PC-9 (cell line): ENCODE data around the gene B4GALNT3. TPM values are rescaled to one million over a fixed set of nuclear protein-coding genes. Genes with fewer than 3 reads are reported as not detected.

Experiments
- BruUV-seq: library from RNA; stranded (reverse); fragments of 400-500 nt; replicated peaks from 2 replicates; lab custom pipeline; 2021; lab: Mats Ljungman, UMichigan
- CTCF ChIA-PET: fragments of 300-600 bp; sonication (Branson Sonifier 250); formaldehyde crosslinking; loops from one replicate; lab custom pipeline; 2022; ENCODE audit warnings: antibody characterized with exemption; lab: Charles Lee
- POLR2A ChIA-PET: fragments of 300-600 bp; sonication (Branson Sonifier 250); formaldehyde crosslinking; loops from one replicate; lab custom pipeline; 2022; ENCODE audit warnings: antibody characterized with exemption; ENCODE audit not compliant: unreplicated experiment; lab: Charles Lee
- DNase-seq, 2 experiments: peaks; one replicate each; pipeline versions ENCODE4 v3.0.0 to v3.0.0-alpha.2; 2015 to 2022; ENCODE audit warnings: mixed read lengths in 1 of 2
- H2AFZ ChIP-seq: fragments of 200-600 bp; sonication (generic); 2 replicates; pipeline ENCODE4 v1.8.1; 2017; ENCODE audit warnings: antibody characterized with exemption
- H3F3A ChIP-seq: fragments of 200-600 bp; sonication (generic); 2 replicates; pipeline ENCODE4 v1.8.1; 2017; ENCODE audit warnings: antibody characterized with exemption, mild to moderate bottlenecking, low read depth; ENCODE audit not compliant: insufficient read depth
- H3K27ac ChIP-seq: fragments of 200-600 bp; sonication (generic); 2 replicates; pipeline ENCODE4 v1.6.1; 2016; ENCODE audit warnings: mixed run types
- H3K27me3 ChIP-seq: fragments of 200-600 bp; sonication (generic); 2 replicates; pipeline ENCODE4 v1.6.1; 2016; ENCODE audit warnings: low read depth, mixed run types; ENCODE audit not compliant: insufficient read depth
- H3K36me3 ChIP-seq: fragments of 200-600 bp; sonication (generic); 2 replicates; pipeline ENCODE4 v1.6.1; 2016; ENCODE audit warnings: low read depth, mixed run types
- H3K4me1 ChIP-seq: fragments of 200-600 bp; sonication (generic); replicated peaks from 2 replicates; pipeline ENCODE4 v1.6.1; 2016; ENCODE audit warnings: mixed run types; ENCODE audit not compliant: insufficient read depth
- H3K4me2 ChIP-seq: fragments of 200-600 bp; sonication (generic); 2 replicates; pipeline ENCODE4 v1.6.1; 2017; ENCODE audit warnings: mixed run types
- H3K4me3 ChIP-seq: fragments of 200-600 bp; sonication (generic); 2 replicates; pipeline ENCODE4 v1.6.1; 2016; ENCODE audit warnings: mixed run types
- H3K79me2 ChIP-seq: fragments of 200-600 bp; sonication (generic); 2 replicates; pipeline ENCODE4 v1.6.1; 2017; ENCODE audit warnings: low read depth, mixed run types
- H3K9me2 ChIP-seq: fragments of 200-600 bp; sonication (generic); 2 replicates; pipeline ENCODE4 v1.8.1; 2017; ENCODE audit warnings: mild to moderate bottlenecking; ENCODE audit not compliant: insufficient read depth
- H3K9me3 ChIP-seq: fragments of 200-600 bp; sonication (generic); 2 replicates; pipeline ENCODE4 v1.8.1; 2016; ENCODE audit warnings: low read depth; ENCODE audit not compliant: insufficient read depth
- H4K20me1 ChIP-seq: fragments of 200-600 bp; sonication (generic); 2 replicates; pipeline ENCODE4 v1.8.1; 2017; ENCODE audit not compliant: insufficient read depth
- EZH2 ChIP-seq: fragments of 200-600 bp; sonication (generic); IDR thresholded peaks from 2 replicates; pipeline ENCODE4 v1.8.0; 2017; ENCODE audit warnings: antibody characterized with exemption, low read depth
- intact Hi-C: fragments of 100-400 bp; cut with micrococcal nuclease; formaldehyde crosslinking; loops from one replicate; pipeline ENCODE4 v1.10.0; 2022; ENCODE audit not compliant: unreplicated experiment
- total RNA-seq: library from RNA; stranded (reverse); gene quantifications from 2 replicates; pipeline ENCODE4 v1.2.3, GENCODE V29; 2021
- TF ChIP-seq, protein P1 (sequence below): fragments of 200-600 bp; sonication (generic); conservative IDR thresholded peaks from 2 replicates; pipeline ENCODE4 v1.6.1; 2017; ENCODE audit warnings: mixed run types, antibody characterized with exemption, mild to moderate bottlenecking, moderate library complexity

B4GALNT3 gene
- total RNA-seq, 1 experiment from 2014 or later: 8.0 TPM

DNA sequence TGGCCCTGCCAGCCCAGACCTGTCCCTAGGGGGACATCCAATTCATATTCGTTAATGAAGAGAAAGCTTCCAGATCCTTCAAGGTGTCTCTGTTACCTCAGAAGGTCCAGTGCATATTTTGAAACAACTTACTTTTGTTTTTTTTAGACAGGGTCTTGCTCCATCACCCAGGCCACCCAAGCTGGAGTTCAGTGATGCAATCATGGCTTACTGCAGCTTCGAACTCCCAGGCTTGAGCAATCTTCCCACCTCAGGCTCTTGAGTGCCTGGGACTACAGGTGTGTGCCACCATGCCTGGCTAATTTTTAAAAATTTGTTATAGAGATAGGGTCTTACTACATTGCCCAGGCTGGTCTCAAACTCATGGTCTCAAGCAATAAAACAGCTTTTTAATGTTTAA is 48.4 kb downstream of the B4GALNT3 start:
- no TSS peak for BruUV-seq
- peak in 1 of 2 experiments; percentile 49 for DNase-seq
- no peak overlapping the region for H2AFZ ChIP-seq
- H3K9me3 ChIP-seq: no peaks in the 10 kb centered on the region
- H4K20me1 ChIP-seq: no peaks in the 10 kb centered on the region
- H3K4me3 ChIP-seq: no peak overlapping the region
- peak overlapping the region; percentile 46 for H3K27ac ChIP-seq
- intact Hi-C loops: no loop called here
- no peaks in the 10 kb centered on the region for H3K27me3 ChIP-seq
- H3K79me2 ChIP-seq: no peaks in the 10 kb centered on the region
- H3K36me3 ChIP-seq: no peaks in the 10 kb centered on the region
- H3F3A ChIP-seq: peaks cover 41% of the 10 kb centered on the region
- ChIA-PET CTCF (interaction anchor here (0.6 kb wide), 1 partner anchor 559 kb away, joined by 3 read pairs; no protein-coding TSS in a partner anchor), POLR2A (no interaction called here)
- TF ChIP-seq, protein P1, sequence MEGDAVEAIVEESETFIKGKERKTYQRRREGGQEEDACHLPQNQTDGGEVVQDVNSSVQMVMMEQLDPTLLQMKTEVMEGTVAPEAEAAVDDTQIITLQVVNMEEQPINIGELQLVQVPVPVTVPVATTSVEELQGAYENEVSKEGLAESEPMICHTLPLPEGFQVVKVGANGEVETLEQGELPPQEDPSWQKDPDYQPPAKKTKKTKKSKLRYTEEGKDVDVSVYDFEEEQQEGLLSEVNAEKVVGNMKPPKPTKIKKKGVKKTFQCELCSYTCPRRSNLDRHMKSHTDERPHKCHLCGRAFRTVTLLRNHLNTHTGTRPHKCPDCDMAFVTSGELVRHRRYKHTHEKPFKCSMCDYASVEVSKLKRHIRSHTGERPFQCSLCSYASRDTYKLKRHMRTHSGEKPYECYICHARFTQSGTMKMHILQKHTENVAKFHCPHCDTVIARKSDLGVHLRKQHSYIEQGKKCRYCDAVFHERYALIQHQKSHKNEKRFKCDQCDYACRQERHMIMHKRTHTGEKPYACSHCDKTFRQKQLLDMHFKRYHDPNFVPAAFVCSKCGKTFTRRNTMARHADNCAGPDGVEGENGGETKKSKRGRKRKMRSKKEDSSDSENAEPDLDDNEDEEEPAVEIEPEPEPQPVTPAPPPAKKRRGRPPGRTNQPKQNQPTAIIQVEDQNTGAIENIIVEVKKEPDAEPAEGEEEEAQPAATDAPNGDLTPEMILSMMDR: no peak
- TF ChIP-seq EZH2: no peak
- H3K4me1 ChIP-seq: peaks cover 51% of the 10 kb centered on the region
- no peaks in the 10 kb centered on the region for H3K9me2 ChIP-seq
- H3K4me2 ChIP-seq: peak overlapping the region; percentile 48

DNA sequence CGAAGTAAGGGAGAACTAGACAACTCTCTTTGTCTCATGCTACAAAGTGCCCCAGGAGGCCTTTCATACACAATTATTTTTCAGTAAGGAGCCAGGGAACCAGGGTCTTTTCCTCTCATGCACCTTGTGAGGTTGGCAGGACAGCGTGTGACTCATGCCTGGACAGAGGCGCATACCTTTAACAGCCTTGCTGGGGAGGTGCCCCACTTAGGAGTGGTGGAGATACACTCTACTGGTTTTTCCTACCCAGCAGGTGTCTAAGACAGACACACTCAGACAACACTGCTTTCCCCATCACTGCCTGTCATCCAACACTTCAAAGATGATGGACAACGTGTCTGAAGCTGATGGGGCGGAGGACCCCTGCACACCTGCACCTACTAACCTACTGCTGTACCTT is 49.1 kb downstream of the B4GALNT3 start:
- H3K36me3 ChIP-seq: no peaks in the 10 kb centered on the region
- TF ChIP-seq EZH2: no peak
- TF ChIP-seq, protein P1: no peak
- no peaks in the 10 kb centered on the region for H3K9me2 ChIP-seq
- no peak overlapping the region for H2AFZ ChIP-seq
- H3K27me3 ChIP-seq: no peaks in the 10 kb centered on the region
- peak; percentile 78 to 91 for DNase-seq
- intact Hi-C loops: loop anchor here (1.0 kb wide), 1 partner anchor 30 kb away; no protein-coding TSS in a partner anchor
- no peaks in the 10 kb centered on the region for H3K9me3 ChIP-seq
- peak overlapping the region; percentile 46 for H3K27ac ChIP-seq
- peaks cover 42% of the 10 kb centered on the region for H3F3A ChIP-seq
- no TSS peak for BruUV-seq
- ChIA-PET CTCF (no interaction called here), POLR2A (no interaction called here)
- H3K4me2 ChIP-seq: peak overlapping the region; percentile 48
- H4K20me1 ChIP-seq: no peaks in the 10 kb centered on the region
- H3K79me2 ChIP-seq: no peaks in the 10 kb centered on the region
- no peak overlapping the region for H3K4me3 ChIP-seq
- peaks cover 51% of the 10 kb centered on the region for H3K4me1 ChIP-seq

DNA sequence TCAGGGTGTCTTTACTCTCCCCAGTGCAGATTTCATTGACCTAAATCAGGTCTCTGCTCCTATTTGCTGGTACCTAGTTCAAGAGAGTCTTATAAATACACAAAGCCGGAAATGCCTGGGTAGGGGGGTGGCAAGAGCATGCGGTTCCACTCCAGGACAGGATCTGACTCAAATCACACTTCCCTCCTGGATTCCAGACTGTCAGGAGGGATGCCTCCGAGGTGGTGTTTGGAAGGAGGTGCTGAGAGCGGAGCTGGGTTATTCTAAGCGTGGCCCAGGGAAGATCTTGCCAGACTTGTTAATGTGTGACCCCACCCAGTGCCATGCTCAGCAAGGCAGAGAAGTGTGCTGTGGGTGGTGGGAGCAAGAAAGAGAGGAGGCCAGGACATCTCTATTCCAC is 49.8 kb downstream of the B4GALNT3 start:
- Histone ChIP-seq H3K9me3 (0 out of 2 replicates have a peak, but pooled peaks cover under 1% of the 10 kb centered on the region), H3K36me3 (no peaks in the 10 kb centered on the region), H3K4me2 (peak overlapping the region; percentile 48), H3K9me2 (no peaks in the 10 kb centered on the region), H3K4me3 (no peak overlapping the region), H3K4me1 (peaks cover 47% of the 10 kb centered on the region), H2AFZ (no peak overlapping the region), H3F3A (peaks cover 39% of the 10 kb centered on the region), H3K27me3 (no peaks in the 10 kb centered on the region), H4K20me1 (no peaks in the 10 kb centered on the region), H3K27ac (0 out of 2 replicates have a peak overlapping the region, but pooled peaks have one; percentile 46), H3K79me2 (no peaks in the 10 kb centered on the region)
- peak; percentile 43 to 69 for DNase-seq
- BruUV-seq: no TSS peak
- ChIA-PET POLR2A (interaction anchor here (0.7 kb wide), 1 partner anchor 49 kb away, joined by 3 read pairs; no protein-coding TSS in a partner anchor), CTCF (interaction anchor here (0.6 kb wide), 1 partner anchor 249 kb away, joined by 6 read pairs; no protein-coding TSS in a partner anchor)
- intact Hi-C loops: loop anchor here (1.0 kb wide), 1 partner anchor 29 kb away; no protein-coding TSS in a partner anchor
- TF ChIP-seq, protein P1: no peak
- TF ChIP-seq EZH2: no peak
